Esophagus muscularis mucosa (tissue), 4 donors: Measurements from ENCODE around the gene THG1L. TPM values are rescaled to one million over a fixed set of nuclear protein-coding genes. Genes with fewer than 3 reads are reported as not detected.

Experiments used
- DNase-seq: peaks from one replicate; pipeline ENCODE4 v3.0.0-alpha.2; 2017; ENCODE audit errors: extremely low spot score
- H3K27ac ChIP-seq, 4 donors: fragments of 200-600 bp; sonication (generic); replicated peaks in 1 of 4; 1 replicate in 3 of 4; 2 replicates in 1 of 4; pipeline ENCODE4 v1.5.1; 2016 to 2019; ENCODE audit warnings: mild to moderate bottlenecking in 1 of 4
- H3K27me3 ChIP-seq, 4 donors: fragments of 200-600 bp; sonication (generic); one replicate each; pipeline versions ENCODE4 v1.5.1 to v1.6.0; 2016 to 2019
- H3K36me3 ChIP-seq, 4 donors: fragments of 200-600 bp; sonication (generic); one replicate each; pipeline ENCODE4 v1.5.1; 2016 to 2019
- H3K4me1 ChIP-seq, 4 donors: fragments of 200-600 bp; sonication (generic); one replicate each; pipeline ENCODE4 v1.5.1; 2016 to 2019
- H3K4me3 ChIP-seq, 4 donors: fragments of 200-600 bp; sonication (generic); 1 replicate in 2 of 4; 2 replicates in 2 of 4; pipeline ENCODE4 v1.5.1; 2016 to 2019; ENCODE audit warnings: mild to moderate bottlenecking in 4 of 4, moderate library complexity in 1 of 4
- H3K9me3 ChIP-seq, 4 donors: fragments of 200-600 bp; sonication (generic); 1 replicate in 3 of 4; 2 replicates in 1 of 4; pipeline ENCODE4 v1.5.1; 2016 to 2019
- EP300 ChIP-seq: sonication (generic); formaldehyde crosslinking; IDR thresholded peaks from one replicate; pipeline ENCODE4 v1.6.1; 2017; ENCODE audit warnings: antibody characterized with exemption
- POLR2A ChIP-seq: fragments of 450-650 bp; IDR thresholded peaks from one replicate; pipeline ENCODE4 v1.6.1; 2017; ENCODE audit warnings: antibody characterized with exemption, moderate library complexity, mild to moderate bottlenecking, low read depth
- POLR2AphosphoS5 ChIP-seq, 2 donors: sonication (generic); formaldehyde crosslinking; IDR thresholded peaks; one replicate each; pipeline ENCODE4 v1.6.1; 2017; ENCODE audit warnings: antibody characterized with exemption in 2 of 2
- WGBS: methylation state at CpG from one replicate; pipeline ENCODE4 v1.1.5; 2018; 5-methylcytosine and 5-hydroxymethylcytosine counted together
- intact Hi-C: fragments of 100-400 bp; cut with DNase I; formaldehyde crosslinking; loops from one replicate; pipeline ENCODE4 v1.15.1; 2023
- total RNA-seq, 4 donors: library from RNA; depleted of rRNA; stranded (reverse); fragments of >200 nt; gene quantifications; one replicate each; pipeline versions ENCODE4 v1.1.0 to v1.2.1, GENCODE V29; 2016
- TF ChIP-seq, protein P1 (sequence below), 3 experiments: fragments of 200-600 bp in 2 of 3; fragments of 450-650 bp in 1 of 3; sonication (generic) in 2 of 3; IDR thresholded peaks; one replicate each; pipeline ENCODE4 v1.5.1; 2017 to 2019; ENCODE audit warnings: antibody characterized with exemption in 3 of 3, mild to moderate bottlenecking in 2 of 3, moderate library complexity in 1 of 3

Gene THG1L
- total RNA-seq, 4 donors from 2014 or later = 14.1 to 22.7 (median 20.7) TPM

DNA sequence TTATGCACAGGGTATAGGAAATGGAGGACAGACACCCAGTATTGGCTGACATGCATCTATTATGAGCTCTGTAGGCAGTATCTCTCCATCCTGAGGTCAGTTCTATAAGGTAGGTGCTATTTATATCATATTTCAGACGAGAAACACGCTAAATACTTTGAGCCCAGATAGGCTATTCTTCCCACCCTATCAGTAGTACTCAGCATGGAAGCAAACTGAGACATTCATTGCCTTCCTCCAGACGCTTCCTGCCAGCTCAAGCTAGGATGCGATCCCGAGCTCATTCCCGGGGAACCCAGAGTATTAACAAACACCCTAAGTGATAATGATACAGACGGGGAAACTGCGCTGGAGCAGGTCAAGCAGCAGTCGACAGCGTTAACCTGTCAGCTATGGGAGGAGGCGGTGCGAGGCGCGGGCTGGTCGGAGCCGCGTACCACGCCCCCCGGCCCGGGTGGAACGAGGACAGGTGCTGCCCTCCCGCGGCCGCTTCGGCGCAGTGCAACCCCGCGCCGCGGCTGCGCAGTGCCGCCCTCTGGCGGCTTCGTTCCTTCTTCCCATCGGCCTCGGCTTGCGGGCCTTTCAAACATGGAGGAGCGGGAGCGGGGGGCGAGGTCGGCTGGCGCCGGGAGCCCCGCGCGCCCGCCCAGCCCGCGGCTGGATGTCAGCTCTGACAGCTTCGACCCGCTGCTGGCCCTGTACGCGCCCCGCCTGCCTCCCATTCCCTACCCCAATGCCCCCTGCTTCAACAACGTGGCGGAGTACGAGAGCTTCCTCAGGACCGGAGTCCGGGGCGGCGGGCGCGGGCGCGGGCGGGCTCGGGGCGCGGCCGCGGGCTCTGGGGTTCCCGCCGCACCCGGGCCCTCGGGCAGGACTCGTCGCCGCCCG is 12.2 kb downstream of the THG1L start, which contains the start of gene LSM11:
Gene LSM11, plus strand, starts transcription at position 550 of the 888 bp plus-strand sequence. Its CDS starts 39 bp downstream, at position 589.
- Histone ChIP-seq H3K4me3 (peak within 1 kb of the TSS; percentile 88 to 99 (median 95)), H3K4me1 (peaks cover 11 to 48% (median 45%) of the 10 kb centered on the region in 4 donors), H3K27me3 (no peaks in the 10 kb centered on the region), H3K36me3 (peaks cover 7 to 19% (median 11%) of the 10 kb centered on the region in 4 donors), H3K9me3 (no peaks in the 10 kb centered on the region), H3K27ac (peak within 1 kb of the TSS; percentile 89 to 96 (median 92))
- TF ChIP-seq POLR2A (no peak), EP300 (no peak), POLR2AphosphoS5 (IDR thresholded peaks at IDR 0.05) (peak; percentile 81 to 86)
- TF ChIP-seq, protein P1, sequence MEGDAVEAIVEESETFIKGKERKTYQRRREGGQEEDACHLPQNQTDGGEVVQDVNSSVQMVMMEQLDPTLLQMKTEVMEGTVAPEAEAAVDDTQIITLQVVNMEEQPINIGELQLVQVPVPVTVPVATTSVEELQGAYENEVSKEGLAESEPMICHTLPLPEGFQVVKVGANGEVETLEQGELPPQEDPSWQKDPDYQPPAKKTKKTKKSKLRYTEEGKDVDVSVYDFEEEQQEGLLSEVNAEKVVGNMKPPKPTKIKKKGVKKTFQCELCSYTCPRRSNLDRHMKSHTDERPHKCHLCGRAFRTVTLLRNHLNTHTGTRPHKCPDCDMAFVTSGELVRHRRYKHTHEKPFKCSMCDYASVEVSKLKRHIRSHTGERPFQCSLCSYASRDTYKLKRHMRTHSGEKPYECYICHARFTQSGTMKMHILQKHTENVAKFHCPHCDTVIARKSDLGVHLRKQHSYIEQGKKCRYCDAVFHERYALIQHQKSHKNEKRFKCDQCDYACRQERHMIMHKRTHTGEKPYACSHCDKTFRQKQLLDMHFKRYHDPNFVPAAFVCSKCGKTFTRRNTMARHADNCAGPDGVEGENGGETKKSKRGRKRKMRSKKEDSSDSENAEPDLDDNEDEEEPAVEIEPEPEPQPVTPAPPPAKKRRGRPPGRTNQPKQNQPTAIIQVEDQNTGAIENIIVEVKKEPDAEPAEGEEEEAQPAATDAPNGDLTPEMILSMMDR (IDR thresholded peaks at IDR 0.05) = peak in 2 of 3 experiments; percentile 99
- intact Hi-C loops = loop anchor here (10.0 kb wide), 2 partner anchors 179 to 379 kb away; no protein-coding TSS in a partner anchor
- peak; percentile 97 for DNase-seq
- WGBS = 0% methylated on average over 6 of the region's 79 CpGs

DNA sequence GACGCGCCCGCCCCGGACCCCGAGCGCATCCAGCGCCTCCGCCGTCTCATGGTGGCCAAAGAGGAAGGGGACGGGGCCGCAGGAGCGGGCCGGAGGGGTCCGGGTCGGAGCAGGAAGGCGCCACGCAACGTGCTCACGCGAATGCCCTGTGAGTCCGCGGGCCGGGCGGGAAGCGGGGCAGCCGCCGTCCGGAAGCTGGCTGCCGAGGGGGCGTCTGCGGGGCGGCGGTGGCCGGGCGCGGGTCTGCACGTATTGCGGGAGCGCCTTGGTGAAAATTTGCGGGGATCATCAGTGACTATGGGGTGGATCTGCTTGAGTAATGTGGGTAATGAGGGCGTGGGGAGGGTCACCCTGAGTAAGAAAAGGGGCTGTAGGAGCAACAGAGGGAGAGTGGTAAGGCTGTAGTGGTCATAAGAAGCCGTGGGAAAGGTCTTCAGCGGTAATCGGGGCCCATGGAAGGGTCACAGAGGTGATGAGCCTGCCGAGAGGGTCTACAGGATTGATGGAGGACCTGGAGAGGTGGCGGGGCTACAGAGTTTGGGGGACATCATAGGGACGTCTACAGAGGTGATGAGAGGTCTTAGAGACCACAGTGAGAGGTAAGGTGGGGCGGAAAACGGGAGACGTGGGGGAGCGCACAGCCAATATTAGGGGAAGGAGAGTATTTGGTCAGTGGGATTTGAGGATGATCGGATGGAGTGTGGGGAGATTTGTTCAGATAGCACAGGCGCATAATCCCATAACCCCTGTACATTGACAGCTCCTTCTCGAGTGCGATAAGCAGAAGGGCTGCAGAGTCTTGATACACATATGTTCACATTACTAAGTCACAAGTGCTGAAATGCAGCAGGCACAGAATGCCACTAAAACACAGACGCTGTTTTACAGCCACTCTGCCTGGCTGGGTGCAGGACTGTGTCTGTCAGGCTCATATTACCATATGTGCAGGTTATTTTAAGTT is 13.1 kb downstream of the THG1L start:
- Histone ChIP-seq H3K36me3 (peaks cover 6 to 10% (median 7%) of the 10 kb centered on the region in 4 donors), H3K4me1 (peaks cover 11 to 57% (median 54%) of the 10 kb centered on the region in 4 donors), H3K27me3 (no peaks in the 10 kb centered on the region), H3K4me3 (peak overlapping the region; percentile 88 to 99 (median 95)), H3K9me3 (no peaks in the 10 kb centered on the region), H3K27ac (peak overlapping the region; percentile 89 to 96 (median 92))
- intact Hi-C loops = loop anchor here (10.0 kb wide), 2 partner anchors 180 to 380 kb away; no protein-coding TSS in a partner anchor
- WGBS = 8% methylated on average over 23 of the region's 56 CpGs
- DNase-seq = no peak
- TF ChIP-seq EP300 (no peak), POLR2A (no peak), POLR2AphosphoS5 (IDR thresholded peaks at IDR 0.05) (no peak)
- TF ChIP-seq, protein P1 (IDR thresholded peaks at IDR 0.05) = no peak

DNA sequence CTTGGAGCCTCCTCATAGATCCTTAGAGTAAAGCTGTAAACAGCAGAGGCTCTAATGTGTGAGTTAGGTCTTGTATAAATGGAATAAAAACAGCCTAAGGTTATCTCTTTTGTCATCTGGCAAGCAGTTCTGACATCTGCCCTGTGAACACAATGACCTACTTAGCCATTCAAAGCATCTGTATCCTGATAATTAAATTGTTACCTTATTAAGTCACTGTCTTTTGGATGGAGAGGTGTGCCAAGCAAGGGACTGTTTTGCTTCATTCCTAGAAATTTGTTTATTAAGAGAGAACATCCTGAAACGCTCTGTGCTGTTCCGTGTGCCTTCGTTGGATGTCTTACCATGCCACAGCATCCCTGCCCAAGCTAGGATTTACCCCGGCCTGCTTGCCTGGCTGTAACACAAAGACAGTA is 13.8 kb downstream of the THG1L start:
- peaks cover 11 to 64% (median 61%) of the 10 kb centered on the region in 4 donors for H3K4me1 ChIP-seq
- H3K27ac ChIP-seq = peak overlapping the region; percentile 89 to 96 (median 92)
- TF ChIP-seq POLR2AphosphoS5 (IDR thresholded peaks at IDR 0.05) (peak; percentile 86 to 87), EP300 (peak; percentile 33), POLR2A (no peak)
- TF ChIP-seq, protein P1 (IDR thresholded peaks at IDR 0.05) = no peak
- H3K36me3 ChIP-seq = peaks cover 0 to 3% (median 1%) of the 10 kb centered on the region in 4 donors
- WGBS = 73% methylated on average over 4 of the region's 4 CpGs
- no peaks in the 10 kb centered on the region for H3K9me3 ChIP-seq
- H3K27me3 ChIP-seq = no peaks in the 10 kb centered on the region
- peak overlapping the region; percentile 88 to 99 (median 95) for H3K4me3 ChIP-seq
- intact Hi-C loops = loop anchor here (10.0 kb wide), 2 partner anchors 180 to 380 kb away; no protein-coding TSS in a partner anchor
- DNase-seq = no peak

DNA sequence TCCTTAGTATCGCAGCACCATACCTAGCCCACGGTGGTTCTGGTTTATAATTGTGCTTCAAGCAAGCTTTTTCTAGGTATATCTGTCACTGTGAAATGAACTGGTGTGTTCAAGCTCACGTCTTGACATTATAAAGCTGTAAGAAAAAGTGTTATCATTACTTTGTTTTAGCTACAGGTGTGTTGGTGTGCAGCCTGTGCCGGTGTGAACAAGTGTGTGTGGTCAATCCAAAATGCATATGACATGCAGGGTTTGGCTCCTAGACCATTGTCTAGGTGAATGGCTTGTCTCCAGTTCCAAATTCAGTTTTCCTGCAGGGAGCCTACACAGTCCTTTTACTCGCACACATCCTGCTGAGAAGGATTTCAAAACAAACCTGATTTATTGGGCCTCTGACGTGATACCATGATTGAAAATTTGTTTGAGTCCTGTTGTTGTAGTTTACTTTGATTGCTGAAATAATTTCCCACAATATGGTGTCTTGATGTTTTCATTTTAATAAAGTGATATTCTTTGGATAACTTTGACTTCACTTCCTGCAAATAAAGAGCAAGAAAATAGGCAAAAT is 16.0 kb downstream of the THG1L start:
- Histone ChIP-seq H3K4me3 (peak overlapping the region in 1 of 4 donors; percentile 3), H3K9me3 (no peaks in the 10 kb centered on the region), H3K27me3 (no peaks in the 10 kb centered on the region), H3K36me3 (peaks cover 9 to 12% (median 11%) of the 10 kb centered on the region in 4 donors), H3K27ac (peak overlapping the region; percentile 89 to 96 (median 92)), H3K4me1 (peaks cover 11 to 77% (median 74%) of the 10 kb centered on the region in 4 donors)
- intact Hi-C loops = loop anchor here (10.0 kb wide), 2 partner anchors 182 to 382 kb away; no protein-coding TSS in a partner anchor
- DNase-seq = no peak
- TF ChIP-seq, protein P1 (IDR thresholded peaks at IDR 0.05) = no peak
- TF ChIP-seq POLR2AphosphoS5 (IDR thresholded peaks at IDR 0.05) (no peak), POLR2A (no peak), EP300 (no peak)
- WGBS = 65% methylated on average over 6 of the region's 6 CpGs
